ENCODE results near the gene RRP9.

DNA sequence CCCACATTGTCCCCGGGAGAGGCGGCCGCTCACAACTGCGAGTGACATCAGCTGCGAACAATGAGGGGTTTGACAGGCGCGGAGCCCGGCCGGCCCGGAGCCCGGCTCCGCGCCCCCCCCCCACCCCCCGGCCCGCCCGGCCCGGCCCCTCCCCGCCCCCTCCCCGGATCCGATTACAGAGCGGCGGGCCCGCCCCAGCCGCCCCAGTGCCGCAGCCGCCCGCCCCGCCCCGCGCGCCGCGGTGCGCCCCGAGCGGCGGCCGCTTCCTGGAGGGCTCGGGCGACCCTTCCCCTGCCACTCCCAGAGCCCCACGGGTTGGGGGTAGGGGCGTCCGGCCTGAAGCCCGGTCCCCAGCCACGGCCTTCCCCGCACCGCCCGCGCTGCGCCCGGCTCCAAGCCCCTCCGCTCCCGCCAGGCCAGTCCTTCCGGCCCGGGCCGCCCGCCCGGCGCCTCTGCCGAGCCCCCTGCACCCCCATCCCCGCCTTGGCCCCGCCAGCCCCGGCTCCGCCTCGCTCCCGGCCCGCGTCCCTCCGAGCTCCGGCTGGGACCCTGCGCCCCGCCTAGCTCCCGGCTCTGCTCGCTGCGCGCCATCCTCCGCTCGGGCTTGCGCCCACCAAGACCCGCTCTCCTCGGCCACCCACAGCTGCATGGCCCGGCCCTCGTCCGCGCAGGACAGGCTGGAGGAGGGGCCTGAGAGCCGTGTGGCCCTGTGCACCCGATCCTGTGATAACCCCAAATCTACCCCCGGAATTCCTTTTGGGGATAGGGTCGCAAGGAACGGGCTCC is 25.9 kb upstream of the RRP9 start, which contains the start of gene PCBP4:
- TF ChIP-seq CTCF (IDR thresholded peaks at IDR 0.05) = no peak
- TF ChIP-seq EZH2 (IDR thresholded peaks at IDR 0.05) = no peak

Measured in neural progenitor cell (in vitro differentiated cells).